ENCODE data around the gene KCTD12. TPM values are rescaled to one million over a fixed set of nuclear protein-coding genes. Genes with fewer than 3 reads are reported as not detected.

KCTD12 gene
- total and polyA plus RNA-seq, 2 donors (not counting 1 experiment from before 2014, with no cell fraction given): 9.9 to 35.3 TPM

- no peak overlapping the region for H3K27ac ChIP-seq (ENCODE audit: insufficient read depth, low read length)
- peaks cover 6% of the 10 kb centered on the region for H3K4me1 ChIP-seq (ENCODE audit: control insufficient read depth, extremely low read depth, insufficient read depth, low read length)
- no peaks in the 10 kb centered on the region for H3K36me3 ChIP-seq (ENCODE audit: control insufficient read depth, insufficient read depth, low read length)
- H3K4me3 ChIP-seq (replicated peaks in 1 of 4; ENCODE audit: control extremely low read depth in 1 of 4, insufficient read depth in 1 of 4, low read depth in 3 of 4, low read length in 4 of 4): no peak overlapping the region
- H3K9me3 ChIP-seq (ENCODE audit: control insufficient read depth, insufficient read depth, low read depth, low read length): no peaks in the 10 kb centered on the region
- no peak for TF ChIP-seq EZH2 (IDR thresholded peaks at IDR 0.05; ENCODE audit: low read length, missing control alignments)
- no peak for TF ChIP-seq CTCF (conservative IDR thresholded peaks at IDR 0.05 in 1 of 2, IDR thresholded peaks at IDR 0.05 in 1 of 2; ENCODE audit: low read depth in 1 of 2, low read length in 2 of 2)
- no peaks in the 10 kb centered on the region for H4K20me1 ChIP-seq (ENCODE audit: control insufficient read depth, extremely low read depth, insufficient read depth, low read length)
- no peak overlapping the region for H3K9ac ChIP-seq (ENCODE audit: insufficient read depth, low read length)
- no peaks in the 10 kb centered on the region for H3K79me2 ChIP-seq (ENCODE audit: control insufficient read depth, insufficient read depth, low read length)
- no peak for DNase-seq (ENCODE audit: low read depth in 2 of 2)
- H3K27me3 ChIP-seq (ENCODE audit: control insufficient read depth, insufficient read depth, low read length): no peaks in the 10 kb centered on the region
- no peak overlapping the region for H3K4me2 ChIP-seq (ENCODE audit: extremely low read depth, insufficient read depth, low read length)
- H2AFZ ChIP-seq (ENCODE audit: low read length): no peak overlapping the region
Observed at GRCh38 chr13:76894401-76895110, 8.4 kb upstream of the KCTD12 start.

GRCh38 chr13:76892488-76892887, 6.3 kb upstream of the KCTD12 start:
- DNase-seq (ENCODE audit: low read depth in 2 of 2): no peak
- Histone ChIP-seq H3K27me3 (ENCODE audit: control insufficient read depth, insufficient read depth, low read length) (no peaks in the 10 kb centered on the region), H3K36me3 (ENCODE audit: control insufficient read depth, insufficient read depth, low read length) (no peaks in the 10 kb centered on the region), H3K27ac (ENCODE audit: insufficient read depth, low read length) (no peak overlapping the region), H3K9me3 (ENCODE audit: control insufficient read depth, insufficient read depth, low read depth, low read length) (no peaks in the 10 kb centered on the region), H3K4me3 (replicated peaks in 1 of 4; ENCODE audit: control extremely low read depth in 1 of 4, insufficient read depth in 1 of 4, low read depth in 3 of 4, low read length in 4 of 4) (no peak overlapping the region), H3K9ac (ENCODE audit: insufficient read depth, low read length) (no peak overlapping the region), H3K4me2 (ENCODE audit: extremely low read depth, insufficient read depth, low read length) (no peak overlapping the region), H2AFZ (ENCODE audit: low read length) (no peak overlapping the region), H3K4me1 (ENCODE audit: control insufficient read depth, extremely low read depth, insufficient read depth, low read length) (peaks cover 8% of the 10 kb centered on the region), H3K79me2 (ENCODE audit: control insufficient read depth, insufficient read depth, low read length) (no peaks in the 10 kb centered on the region), H4K20me1 (ENCODE audit: control insufficient read depth, extremely low read depth, insufficient read depth, low read length) (no peaks in the 10 kb centered on the region)
- no peak for TF ChIP-seq CTCF (conservative IDR thresholded peaks at IDR 0.05 in 1 of 2, IDR thresholded peaks at IDR 0.05 in 1 of 2; ENCODE audit: low read depth in 1 of 2, low read length in 2 of 2)
- TF ChIP-seq EZH2 (IDR thresholded peaks at IDR 0.05; ENCODE audit: low read length, missing control alignments): no peak

DNA sequence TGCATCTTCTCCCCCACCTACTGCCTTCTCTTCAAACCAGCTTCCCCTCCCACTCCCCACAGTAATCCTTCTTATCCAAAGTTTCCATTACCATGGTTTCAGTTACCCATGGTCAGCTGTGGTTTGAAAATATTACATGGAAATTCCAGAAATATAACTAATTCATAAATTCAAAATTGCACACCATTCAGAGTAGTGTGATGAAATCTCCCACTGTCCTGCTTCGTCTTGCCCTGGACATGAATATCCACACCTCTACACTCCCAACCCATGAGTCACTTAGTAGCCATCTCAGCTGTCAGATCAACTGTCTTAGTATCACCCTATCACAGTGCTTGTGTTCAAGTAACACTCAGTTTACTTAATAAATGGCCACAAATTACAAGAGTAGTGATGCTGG, 3.8 kb upstream of the KCTD12 start:
- Histone ChIP-seq H3K9ac (ENCODE audit: insufficient read depth, low read length) (no peak overlapping the region), H4K20me1 (ENCODE audit: control insufficient read depth, extremely low read depth, insufficient read depth, low read length) (no peaks in the 10 kb centered on the region), H3K9me3 (ENCODE audit: control insufficient read depth, insufficient read depth, low read depth, low read length) (no peaks in the 10 kb centered on the region), H3K27me3 (ENCODE audit: control insufficient read depth, insufficient read depth, low read length) (no peaks in the 10 kb centered on the region), H2AFZ (ENCODE audit: low read length) (no peak overlapping the region), H3K4me2 (ENCODE audit: extremely low read depth, insufficient read depth, low read length) (no peak overlapping the region), H3K4me1 (ENCODE audit: control insufficient read depth, extremely low read depth, insufficient read depth, low read length) (peaks cover 8% of the 10 kb centered on the region), H3K4me3 (replicated peaks in 1 of 4; ENCODE audit: control extremely low read depth in 1 of 4, insufficient read depth in 1 of 4, low read depth in 3 of 4, low read length in 4 of 4) (no peak overlapping the region), H3K79me2 (ENCODE audit: control insufficient read depth, insufficient read depth, low read length) (peaks cover 2% of the 10 kb centered on the region), H3K36me3 (ENCODE audit: control insufficient read depth, insufficient read depth, low read length) (no peaks in the 10 kb centered on the region), H3K27ac (ENCODE audit: insufficient read depth, low read length) (no peak overlapping the region)
- TF ChIP-seq EZH2 (IDR thresholded peaks at IDR 0.05; ENCODE audit: low read length, missing control alignments): no peak
- TF ChIP-seq CTCF (conservative IDR thresholded peaks at IDR 0.05 in 1 of 2, IDR thresholded peaks at IDR 0.05 in 1 of 2; ENCODE audit: low read depth in 1 of 2, low read length in 2 of 2): no peak
- peak; percentile 22 to 31 for DNase-seq (ENCODE audit: low read depth in 2 of 2)

All from fibroblast of lung (primary cell).